H1 (cell line): Measurements from ENCODE around the gene FADS3. TPM values are rescaled to one million over a fixed set of nuclear protein-coding genes. Genes with fewer than 3 reads are reported as not detected.

Source experiments
- GTF2F1 ChIP-seq: IDR thresholded peaks from 2 replicates; pipeline ENCODE4 v1.6.1; 2012; ENCODE audit warnings: low read depth, low read length, improper control_type of control experiment, borderline replicate concordance
- KDM5A ChIP-seq: fragments of 200-600 bp; IDR thresholded peaks from 2 replicates; pipeline ENCODE4 v1.7.1; 2012; ENCODE audit warnings: mild to moderate bottlenecking, low read length, inconsistent platforms, mixed read lengths
- NRF1 ChIP-seq: IDR thresholded peaks from 2 replicates; pipeline ENCODE4 v1.6.1; 2011; ENCODE audit warnings: mild to moderate bottlenecking, low read depth, low read length, improper control_type of control experiment
- SIRT6 ChIP-seq: IDR thresholded peaks from one replicate; pipeline ENCODE4 v1.7.1; 2012; ENCODE audit warnings: low read length, inconsistent platforms
- polyA plus RNA-seq, 7 experiments: library from polyadenylated mRNA; depleted of rRNA in 3 of 7; stranded (reverse) in 5 of 7; unstranded in 2 of 7; fragments of >200 nt in 5 of 7; fragments of 200-250 nt in 2 of 7; gene quantifications; 1 replicate in 5 of 7; 2 replicates in 1 of 7; 4 replicates in 1 of 7; pipeline versions ENCODE4 v1.2.1 to v1.2.3, GENCODE V29; 2011 to 2013; ENCODE audit warnings: missing spikeins in 2 of 7, mixed read lengths in 2 of 7
- total RNA-seq: library from RNA; stranded (reverse); fragmentation: NEBNext Ultra II Directional; extraction: Animal tissue kit (Norgen Biotek cat#: 25700); gene quantifications from 2 replicates; pipeline ENCODE4 v1.2.1, GENCODE V29; 2021

FADS3 gene
- total and polyA plus RNA-seq, 2 of the 8 experiments (the other 6 are each of a cell fraction or from before 2014, with no cell fraction given), result 43.8 to 76.3 TPM

DNA sequence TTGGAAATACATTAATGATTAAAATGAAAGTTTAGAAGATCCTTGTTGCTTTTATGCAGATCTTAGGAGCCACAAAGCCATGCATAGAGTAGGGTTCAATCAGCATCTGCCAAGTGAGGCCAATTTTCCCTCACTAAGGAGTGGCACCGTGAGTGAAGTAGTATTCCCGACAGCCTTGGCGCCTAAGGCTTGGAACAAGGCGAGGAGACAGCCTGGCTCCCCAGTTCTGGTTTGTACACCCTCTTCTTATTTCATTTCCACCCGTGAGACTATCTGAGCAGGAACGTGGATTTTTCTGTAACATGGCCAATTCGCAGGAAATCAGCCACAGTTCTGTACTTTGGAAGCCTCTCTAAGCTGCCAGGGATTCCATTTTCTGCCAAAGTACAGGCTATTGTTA lies 40.7 kb downstream of the FADS3 start (continued):
- TF ChIP-seq NRF1 (no peak), KDM5A (no peak), SIRT6 (no peak), GTF2F1 (no peak)
- TF ChIP-seq, all 59 proteins: peak for 0
